Activated CD4-positive, alpha-beta T cell treated with anti-CD3 and anti-CD28 coated beads, Interleukin-2, amount 50 U/mL, for 16 hours (primary cell): Measurements from ENCODE around the gene RPS27A.
"Not testable (repeated sequence)": the region's sequence is repeated elsewhere in the genome, so short reads cannot be mapped to it uniquely, and the experiment has no call there.

Experiments
- DNase-seq: peaks from one replicate; pipeline ENCODE4 v3.0.0-alpha.2; 2020

Gene RPS27A

GRCh38 chr2:55232084-55232862 lies at the start of gene RPS27A, which contains the start of gene CLHC1:
Gene RPS27A (plus strand): TSS chr2:55232688. CDS start chr2:55232825, 137 bp downstream.
Gene CLHC1 (minus strand): TSS chr2:55232293. CDS start chr2:55222411, 9,882 bp downstream.
- DNase-seq, result peak; percentile 92

DNA sequence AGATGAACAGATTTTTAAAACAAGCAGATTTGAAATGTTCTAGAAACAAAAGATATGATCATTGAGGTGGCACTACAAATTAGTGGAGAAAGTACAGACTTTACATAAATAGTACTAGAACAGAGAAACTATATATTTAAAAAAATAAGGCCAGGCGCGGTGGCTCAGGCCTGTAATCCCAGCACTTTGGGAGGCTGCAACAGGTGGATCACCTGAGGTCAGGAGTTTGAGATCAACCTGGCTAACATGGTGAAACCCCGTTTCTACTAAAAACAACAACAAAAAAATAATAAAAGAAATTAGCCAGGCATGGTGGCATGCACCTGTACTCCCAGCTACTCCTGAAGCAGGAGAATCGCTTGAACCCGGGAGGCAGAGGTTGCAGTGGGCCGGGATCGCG lies 45.7 kb upstream of the RPS27A start:
- not testable (repeated sequence) for DNase-seq

DNA sequence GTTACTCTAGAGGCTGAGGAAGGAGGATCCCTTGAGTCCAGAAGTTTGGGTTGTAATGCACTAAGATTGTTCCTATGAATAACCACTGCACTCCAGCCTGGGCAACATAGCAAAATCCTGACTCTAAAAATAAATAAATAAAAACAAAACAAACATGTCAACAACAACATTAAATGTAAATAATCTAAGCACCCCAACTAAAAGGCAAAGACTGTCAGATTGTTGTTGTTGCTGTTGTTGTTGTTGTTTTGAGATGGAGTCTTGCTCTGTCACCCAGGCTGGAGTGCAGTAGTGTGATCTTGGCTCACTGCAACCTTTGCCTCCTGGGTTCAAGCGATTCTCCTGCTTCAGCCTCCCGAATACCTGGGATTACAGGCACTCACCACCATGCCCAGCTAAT lies 40.6 kb upstream of the RPS27A start:
- DNase-seq, result not testable (repeated sequence)

DNA sequence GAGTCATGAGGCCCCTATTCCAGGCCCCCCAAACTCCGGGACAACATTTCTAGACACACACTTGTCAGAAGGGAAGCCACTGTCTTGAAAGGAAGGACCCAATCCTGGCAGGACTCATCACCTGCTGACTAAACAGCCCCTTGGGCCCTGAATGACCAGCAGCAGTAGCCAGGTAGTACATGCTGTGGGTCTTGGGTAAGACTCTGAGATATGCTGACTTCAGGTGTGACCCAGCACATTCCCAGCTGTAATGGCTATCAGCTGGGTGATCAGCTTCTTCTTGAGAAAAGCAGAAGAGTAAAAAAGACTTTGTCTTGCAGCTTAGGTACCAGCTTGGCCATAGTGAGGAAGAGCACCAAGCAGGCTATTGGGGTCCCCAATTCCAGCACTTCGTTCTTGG lies 36.0 kb upstream of the RPS27A start:
- DNase-seq, result no peak

GRCh38 chr2:55200416-55200815 lies 32.1 kb upstream of the RPS27A start:
- DNase-seq, result no peak

DNA sequence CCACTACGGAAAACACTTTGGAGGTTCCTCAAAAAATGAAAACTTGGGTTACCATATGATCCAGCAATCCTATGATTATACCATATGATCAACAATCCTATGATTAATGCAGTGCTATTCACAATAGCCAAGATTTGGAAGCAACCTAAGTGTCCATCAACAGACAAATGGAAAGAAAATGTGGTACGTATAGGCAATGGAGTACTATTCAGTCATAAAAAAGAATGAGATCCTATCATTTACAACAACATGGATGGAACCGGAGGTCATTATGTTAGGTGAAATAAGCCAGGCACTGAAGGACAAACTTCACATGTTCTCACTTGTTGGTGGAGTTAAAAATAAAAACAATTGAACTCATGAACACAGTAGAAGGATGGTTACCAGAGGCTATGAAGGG lies 28.0 kb upstream of the RPS27A start:
- no peak for DNase-seq

DNA sequence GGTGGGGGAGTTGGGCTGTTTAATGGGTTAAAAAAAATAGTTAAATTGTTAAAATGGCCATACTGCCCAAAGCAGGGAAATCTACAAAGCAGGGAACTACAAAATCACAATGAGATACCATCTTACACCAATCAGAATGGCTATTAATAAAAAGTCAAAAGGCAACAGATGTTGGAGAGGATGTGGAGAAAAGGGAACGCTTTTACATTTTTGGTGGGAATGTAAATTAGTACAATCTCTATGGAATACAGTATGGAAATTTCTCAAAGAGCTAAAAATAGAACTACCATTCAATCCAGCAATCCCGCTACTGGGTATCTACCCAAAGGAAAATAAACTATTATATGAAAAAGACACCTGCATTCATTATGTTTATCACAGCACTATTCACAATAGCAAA lies 27.5 kb upstream of the RPS27A start:
- DNase-seq, result no peak

GRCh38 chr2:55213822-55214221 lies 18.7 kb upstream of the RPS27A start:
- DNase-seq, result no peak

DNA sequence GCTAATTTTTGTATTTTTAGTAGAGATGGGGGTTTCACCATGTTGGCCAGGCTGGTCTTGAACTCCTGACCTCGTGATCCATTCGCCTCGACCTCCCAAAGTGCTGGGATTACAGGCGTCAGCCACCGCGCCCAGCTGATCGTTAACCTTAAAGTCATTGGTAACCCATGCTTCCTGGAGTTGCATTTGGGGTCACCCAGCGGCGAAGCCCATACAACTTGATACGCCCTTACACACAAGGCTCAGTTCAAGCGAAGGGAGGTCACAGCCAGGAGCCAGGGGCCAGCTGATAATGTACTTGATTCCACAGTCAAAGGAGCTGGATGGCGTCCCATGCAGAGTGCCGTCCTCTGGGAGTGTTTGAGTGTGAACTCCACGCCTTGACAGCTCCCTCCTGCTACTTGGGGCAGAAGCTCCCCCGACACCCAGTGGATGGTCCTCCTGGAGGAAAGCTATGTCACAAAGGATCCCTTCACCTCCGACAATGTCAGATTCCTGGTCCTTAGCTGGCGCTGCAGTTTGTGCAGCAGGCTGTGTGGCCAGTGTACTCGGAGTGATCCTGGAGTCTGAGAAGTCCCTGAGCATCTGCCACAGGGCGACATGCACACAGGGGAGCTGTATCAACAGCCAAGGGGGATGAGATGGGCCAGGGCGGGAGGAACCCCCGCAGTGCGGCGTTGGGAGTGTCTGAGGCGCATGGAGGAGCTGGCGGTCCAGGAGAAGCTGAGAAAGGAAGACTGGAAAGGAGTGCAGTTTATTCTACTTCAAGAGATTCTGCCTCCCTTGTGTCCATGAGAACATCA lies 8.3 kb upstream of the RPS27A start:
- no peak for DNase-seq

DNA sequence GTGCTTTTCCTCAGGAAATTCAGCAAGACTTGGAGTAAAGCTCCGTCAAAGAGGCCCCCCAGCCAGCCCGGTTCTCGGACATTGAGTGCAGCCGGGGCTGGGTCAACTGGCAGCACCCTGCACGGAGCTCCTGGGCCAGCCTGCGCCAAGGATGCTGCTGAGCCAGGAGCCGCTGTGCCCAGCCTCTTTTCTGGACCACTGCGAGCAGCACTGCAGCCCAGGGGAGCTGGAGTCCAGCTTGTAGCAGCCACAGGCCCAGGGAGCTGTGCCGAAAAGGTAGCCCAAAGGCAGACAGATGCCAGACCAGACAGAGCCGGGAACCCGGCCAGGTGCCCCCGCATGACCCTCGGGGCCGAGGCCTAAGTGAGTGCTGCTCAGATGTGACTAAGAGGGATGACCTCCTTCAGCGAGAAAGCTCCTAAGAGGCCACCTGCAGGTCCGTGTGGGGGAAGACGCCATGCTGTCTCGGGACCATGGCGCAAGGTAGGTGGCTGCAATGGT lies 7.7 kb upstream of the RPS27A start:
- DNase-seq, result no peak

DNA sequence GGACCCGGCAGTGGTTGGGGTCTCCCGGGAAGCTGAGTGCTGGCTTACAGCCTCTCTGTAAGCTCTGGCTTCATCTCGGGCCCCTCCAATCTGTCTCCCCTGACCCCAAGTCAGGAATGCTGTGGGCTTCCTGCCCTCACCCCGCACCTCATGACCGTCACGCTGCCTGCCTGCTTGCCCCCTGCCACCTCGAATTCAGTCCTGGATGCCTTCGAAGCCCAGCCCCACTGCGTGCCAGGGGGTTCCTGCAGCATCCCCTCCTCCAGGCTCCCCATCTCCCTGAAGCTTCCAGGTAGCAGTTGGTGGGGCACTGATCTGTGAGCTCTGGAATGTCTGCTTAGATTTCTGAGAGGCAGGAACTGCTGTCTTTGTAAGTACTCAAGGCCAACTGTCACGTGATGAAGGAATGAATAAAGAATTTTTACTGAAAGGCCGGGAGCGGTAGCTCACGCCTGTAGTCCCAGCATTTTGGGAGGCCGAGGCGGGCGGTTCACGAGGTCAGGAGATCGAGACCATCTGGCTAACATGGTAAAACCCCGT lies 6.9 kb upstream of the RPS27A start:
- DNase-seq, result no peak

DNA sequence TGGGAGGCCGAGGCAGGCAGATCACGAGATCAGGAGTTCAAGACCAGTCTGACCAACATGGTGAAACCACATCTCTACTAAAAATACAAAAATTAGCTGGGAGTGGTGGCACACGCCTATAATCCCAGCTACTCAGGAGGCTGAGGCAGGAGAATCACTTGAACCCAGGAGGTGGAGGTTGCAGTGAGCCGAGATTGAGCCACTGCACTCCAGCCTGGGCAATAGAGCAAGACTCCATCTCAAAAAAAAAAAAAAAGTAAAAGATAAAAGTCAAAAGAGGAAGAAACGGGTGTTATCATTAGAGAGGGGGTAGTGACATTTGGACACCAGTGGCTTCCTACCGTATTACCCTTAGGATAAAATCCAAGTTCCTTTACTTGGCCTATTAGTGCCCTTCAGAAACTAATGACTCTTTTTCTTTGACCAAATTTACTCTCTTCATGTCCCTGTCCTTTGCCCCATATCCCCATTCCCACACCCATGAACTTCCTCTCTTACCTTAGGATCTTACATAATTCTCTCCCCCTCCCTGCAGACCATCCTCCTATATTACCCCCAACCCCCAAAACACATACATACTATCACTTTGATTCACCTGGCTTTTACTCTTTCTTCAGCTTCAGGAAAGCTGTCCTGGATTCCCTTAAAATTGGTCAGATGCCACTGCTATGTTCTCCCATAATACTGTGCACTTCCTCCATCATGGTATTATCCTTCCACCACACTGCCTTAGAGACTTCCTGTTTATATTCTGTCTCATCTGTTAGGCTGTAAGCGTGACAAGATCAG lies 4.9 kb upstream of the RPS27A start:
- not testable (repeated sequence) for DNase-seq

DNA sequence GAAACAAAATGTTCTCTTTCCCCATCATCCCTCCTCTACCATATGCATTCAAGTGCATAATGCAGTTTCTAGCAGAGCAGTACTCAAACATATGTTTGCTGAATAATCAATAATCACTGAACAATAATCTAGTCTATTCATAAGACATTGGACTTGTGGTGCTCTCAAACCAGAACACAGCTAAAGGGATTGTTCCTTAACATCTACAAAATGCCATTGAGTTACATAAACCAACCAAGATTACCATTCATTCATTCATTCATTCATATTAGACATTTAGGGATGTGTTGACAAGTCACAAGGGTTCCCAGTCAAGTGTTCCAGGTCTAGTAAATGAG lies 4.3 kb upstream of the RPS27A start:
- DNase-seq, result no peak

DNA sequence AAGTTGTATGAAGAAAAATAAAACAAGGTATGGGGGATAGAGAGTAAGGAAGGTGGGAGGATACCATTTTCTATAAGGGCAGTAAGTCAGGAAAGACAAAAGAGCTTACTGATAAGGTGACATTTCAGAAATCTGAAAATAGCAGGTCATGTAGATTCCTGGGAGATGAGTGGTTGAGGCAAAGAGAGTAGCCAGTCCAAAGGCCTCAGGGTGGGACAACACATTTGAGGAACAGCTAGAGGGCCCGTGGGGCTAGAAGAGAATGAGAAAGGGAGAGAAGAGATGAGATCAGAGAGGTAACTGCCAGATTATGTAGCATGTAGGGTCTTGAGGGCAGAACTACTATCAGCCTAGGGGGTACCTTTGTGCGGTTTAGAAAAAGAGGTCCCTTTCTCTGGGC lies 3.3 kb upstream of the RPS27A start:
- DNase-seq, result no peak

DNA sequence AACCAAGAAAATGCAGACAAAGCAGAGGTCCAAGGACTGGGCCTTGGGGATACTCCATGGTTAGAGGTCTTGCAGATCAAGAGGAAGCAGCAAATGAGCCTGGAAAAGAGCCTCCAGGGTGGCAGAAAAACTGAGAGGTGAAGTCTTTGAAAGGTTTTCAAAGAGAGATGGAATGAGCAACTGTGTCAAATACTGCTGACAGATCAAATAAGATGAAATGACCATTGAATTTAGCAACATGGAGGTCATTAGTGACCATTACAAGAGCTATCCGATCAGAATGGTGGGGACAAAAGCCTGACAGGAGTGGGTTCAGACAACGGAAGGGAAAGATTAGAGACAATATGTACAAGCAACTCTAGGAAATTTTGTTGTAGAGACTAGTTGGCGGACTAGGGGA lies 1.9 kb upstream of the RPS27A start:
- no peak for DNase-seq

DNA sequence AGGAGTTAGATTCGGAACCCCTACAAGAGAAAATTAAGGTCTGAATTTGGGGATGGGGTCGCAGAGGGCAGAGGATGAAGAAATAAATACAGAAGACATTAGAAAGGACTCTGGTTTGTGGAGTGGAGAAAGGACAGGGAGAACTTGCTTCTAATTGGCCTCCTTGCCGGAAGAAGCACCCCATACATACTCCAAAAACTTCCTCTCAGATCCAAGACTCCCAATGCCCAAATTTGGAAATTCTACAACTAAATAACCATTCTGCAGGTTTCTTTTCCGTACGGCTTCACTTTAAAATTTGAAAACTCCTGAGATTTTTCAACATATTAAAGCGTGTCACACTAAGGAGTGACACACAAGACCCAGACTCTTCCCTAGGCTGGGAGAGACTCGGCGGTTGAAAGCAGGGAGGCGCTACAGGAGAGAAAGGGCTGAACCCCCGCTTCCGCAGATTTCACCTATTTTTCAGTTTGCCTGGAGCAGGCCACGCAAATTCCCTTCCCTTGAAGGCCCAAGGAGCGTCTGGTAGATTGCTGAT lies 873 bp upstream of the RPS27A start:
- DNase-seq, result no peak

- no peak for DNase-seq
These were observed 572 bp downstream of the RPS27A start for GRCh38 chr2:55232863-55233657.

DNA sequence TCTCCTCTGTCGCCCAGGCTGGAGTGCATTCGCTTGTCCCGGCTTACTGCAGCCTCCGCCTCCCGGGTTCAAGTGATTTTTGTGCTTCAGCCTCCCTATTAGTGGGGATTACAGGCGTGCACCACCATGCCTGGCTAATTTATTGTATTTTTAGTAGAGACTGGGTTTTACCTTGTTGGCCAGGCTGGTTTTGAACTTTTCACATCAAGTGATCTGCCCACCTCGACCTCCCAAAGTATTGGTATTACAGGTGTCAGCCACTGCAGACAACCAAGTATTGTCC lies 1.1 kb downstream of the RPS27A start:
- no peak for DNase-seq

- no peak for DNase-seq
These were observed 3.4 kb downstream of the RPS27A start for GRCh38 chr2:55235724-55236538.

DNA sequence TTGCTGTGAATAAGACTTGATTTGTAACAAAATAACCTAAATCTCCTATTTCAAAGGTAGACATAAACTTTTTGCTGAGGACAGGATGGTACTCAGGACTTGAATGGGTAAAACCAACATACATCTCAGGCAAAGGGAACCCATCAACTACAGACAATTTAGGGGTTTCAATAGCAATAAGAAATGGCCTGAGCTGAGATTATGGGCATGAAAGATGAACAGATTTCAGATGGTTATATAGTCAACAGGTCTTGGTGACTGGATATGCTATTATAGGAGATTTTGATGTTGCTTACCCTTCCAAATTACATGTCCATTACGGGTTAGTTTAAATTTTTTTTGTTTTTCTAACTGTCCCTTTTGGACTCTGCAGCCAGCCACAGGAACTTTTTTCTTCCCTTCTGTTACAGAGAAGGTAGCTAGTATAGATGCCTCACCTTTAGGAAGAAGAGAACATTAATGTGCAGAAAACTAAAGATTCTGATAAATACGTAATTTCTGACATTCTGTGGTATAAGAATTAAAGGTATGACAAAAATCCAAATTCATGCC lies 4.6 kb downstream of the RPS27A start:
- no peak for DNase-seq
